WTC11 (cell line): ENCODE data around the gene LRRN4. TPM values are rescaled to one million over a fixed set of nuclear protein-coding genes. Genes with fewer than 3 reads are reported as not detected.

Source experiments
- total RNA-seq: library from RNA; stranded (reverse); gene quantifications from 3 replicates; pipeline ENCODE4 v1.2.3, GENCODE V29; 2021

The LRRN4 gene
- total RNA-seq, 1 experiment from 2014 or later: 0.48 TPM

Other genes starting within 250 kb of the LRRN4 start
- 1.3 to 1.4 TPM (median 1.4 TPM) in 3 replicates for gene CHGB, start 142.6 kb downstream of the LRRN4 start, total RNA-seq
- gene TRMT6, start 103.5 kb downstream of the LRRN4 start, total RNA-seq: 15.4 to 17.2 TPM (median 16.7 TPM) in 3 replicates
- gene MCM8, start 103.4 kb downstream of the LRRN4 start, total RNA-seq: 28.0 to 29.5 TPM (median 29.5 TPM) in 3 replicates
- gene CRLS1, start 47.9 kb downstream of the LRRN4 start, total RNA-seq: 36.1 to 44.0 TPM (median 36.8 TPM) in 3 replicates
- 16.8 to 23.0 TPM (median 17.6 TPM) in 3 replicates for gene FERMT1, start 69.0 kb upstream of the LRRN4 start, total RNA-seq